ENCODE results near the gene PKD2L1.
A peak's percentile ranks its signal among the peaks of the same experiment; 100 is the strongest.
"Not testable (repeated sequence)": the region's sequence is repeated elsewhere in the genome, so short reads cannot be mapped to it uniquely, and the experiment has no call there.

The PKD2L1 gene

DNA sequence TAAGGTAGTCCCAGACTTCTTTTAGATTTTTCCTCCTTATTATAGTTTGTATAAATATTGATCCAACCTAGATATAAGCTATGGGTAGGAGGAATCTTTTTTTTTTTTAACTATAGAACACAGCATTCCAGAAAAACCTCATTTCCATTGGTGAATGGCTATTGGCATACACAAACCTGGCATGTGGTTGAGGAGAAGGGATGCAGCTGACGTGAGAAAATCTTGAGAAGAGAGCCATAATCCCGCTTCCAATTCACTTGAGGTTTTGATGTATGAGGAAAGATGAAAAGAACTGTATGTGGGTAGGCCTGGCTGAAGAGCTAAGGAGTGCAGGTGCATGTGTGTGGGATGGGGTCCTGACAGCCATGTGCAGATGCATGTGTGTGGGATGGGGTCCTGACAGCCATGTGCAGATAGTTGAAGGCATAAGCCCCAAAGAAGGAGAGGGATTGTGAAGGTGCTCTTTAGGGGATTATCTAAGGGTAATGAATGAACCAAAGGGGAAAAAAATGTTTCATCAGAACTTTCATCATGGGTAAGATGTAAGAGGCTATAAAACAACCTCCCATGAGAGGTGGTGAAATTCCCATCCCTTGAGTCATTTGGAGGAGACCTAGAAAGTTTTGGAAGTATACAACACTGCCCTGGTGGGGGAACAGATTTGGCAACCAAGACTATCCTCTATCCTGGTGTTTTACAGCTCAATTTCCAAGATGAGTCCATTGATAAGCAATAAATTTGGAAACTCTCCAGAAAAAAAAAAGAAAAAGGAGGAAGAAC is 3.8 kb upstream of the PKD2L1 start:
- no peak for DNase-seq

DNA sequence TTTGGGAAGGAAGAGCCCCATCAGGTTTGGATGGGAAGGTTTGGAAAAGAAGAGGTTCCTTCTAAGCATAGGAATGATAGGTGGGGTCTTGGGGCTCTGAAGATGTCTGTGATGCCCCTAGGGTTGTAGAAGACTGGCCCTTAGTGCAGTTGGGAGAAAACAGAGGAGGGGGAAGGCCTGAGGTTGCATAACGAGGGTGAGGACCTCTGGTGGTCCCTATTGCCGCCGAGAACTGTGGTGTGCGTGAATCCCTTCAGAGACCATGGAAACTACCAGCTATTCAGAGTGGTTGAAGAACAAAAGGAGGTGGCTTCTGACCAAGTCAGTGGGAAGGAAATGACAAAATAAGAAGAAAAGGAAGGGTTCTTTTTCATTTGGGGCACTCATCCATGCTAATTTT is 3.1 kb upstream of the PKD2L1 start:
- no peak for DNase-seq

DNA sequence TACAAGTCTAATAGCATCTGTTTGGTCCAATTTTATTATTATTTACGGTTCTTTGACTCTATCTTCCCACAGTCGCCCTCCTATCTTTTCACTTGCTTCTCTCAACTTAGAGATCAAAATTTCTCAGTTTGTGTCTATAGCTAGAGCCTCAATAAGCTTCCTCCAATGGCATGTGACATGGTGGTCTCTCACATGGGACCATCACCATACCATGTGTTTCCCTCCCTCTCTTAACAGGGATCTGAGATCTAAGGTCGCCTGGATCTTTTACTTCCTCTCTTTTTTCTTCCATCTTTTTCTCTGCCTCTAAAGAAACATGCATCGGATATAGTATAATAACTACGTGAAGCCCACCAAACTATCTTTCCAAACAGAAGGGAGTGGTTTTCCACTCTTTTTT is 1.8 kb downstream of the PKD2L1 start:
- DNase-seq, result no peak

DNA sequence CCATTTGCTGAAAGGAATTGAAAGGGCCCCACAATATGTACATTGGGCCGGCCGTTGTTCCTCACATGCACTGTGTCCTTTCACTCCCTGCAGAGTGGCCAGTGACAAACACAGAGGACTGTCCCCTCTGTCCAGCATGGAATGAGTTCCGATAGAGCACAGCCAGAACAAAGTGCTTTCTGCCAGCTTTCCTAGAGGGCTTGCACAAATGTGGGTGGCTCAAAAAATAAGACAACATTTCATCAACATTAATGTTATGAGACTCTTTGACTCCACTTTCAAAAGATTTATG is 2.4 kb downstream of the PKD2L1 start:
- no peak for DNase-seq

DNA sequence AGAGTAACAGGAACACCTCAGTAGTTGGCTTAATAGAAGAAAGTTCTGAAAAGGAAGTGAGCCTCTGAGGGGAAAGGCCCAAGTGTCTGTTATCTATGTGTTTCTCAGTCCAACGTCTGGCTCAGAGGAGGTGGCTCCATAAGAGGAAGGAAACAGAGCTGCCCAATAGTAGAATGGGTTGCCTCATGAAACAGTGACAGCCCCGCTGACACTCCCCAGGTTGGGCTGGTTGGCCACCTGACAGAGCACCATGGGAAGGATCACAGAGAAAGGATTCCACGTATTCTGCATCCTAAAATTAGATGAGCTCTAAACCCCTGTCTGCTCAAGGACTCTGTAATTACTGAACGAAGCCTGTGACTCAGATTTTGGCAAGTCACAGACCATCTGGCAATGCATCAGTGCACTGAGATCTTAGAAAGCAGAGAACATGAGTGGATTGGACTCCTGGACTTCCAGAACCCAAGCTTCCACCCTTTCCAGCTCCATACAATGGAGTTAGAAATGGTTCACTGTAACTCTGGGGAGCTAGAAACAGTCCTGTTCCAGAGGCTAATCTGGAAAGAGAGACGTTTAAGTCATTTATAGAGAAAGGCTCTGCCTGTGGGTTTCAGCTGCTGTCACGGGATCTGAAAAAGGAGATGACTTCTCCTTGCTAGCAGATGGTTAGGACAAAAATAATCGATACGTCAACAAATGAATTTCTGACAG is 2.9 kb downstream of the PKD2L1 start:
- DNase-seq, result no peak

DNA sequence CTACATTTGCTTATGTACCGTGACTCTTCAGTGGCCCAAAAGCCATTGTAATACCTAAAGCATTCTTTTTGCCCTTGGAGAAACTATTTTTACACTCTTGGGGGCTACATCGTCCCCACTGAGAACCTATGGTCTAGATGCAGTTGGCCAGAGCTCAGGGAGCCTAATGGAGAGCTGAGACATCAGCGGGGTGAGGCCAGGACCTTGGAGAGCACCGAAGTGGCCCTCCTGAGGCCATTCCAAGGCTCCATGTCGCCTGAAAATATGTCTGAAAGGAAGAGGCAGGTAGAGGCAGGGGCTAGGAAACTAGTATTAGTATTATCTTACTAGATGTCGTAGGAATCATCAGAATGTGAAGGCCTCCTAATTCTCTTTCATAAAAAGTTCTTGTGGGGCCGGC is 4.9 kb downstream of the PKD2L1 start:
- no peak for DNase-seq

DNA sequence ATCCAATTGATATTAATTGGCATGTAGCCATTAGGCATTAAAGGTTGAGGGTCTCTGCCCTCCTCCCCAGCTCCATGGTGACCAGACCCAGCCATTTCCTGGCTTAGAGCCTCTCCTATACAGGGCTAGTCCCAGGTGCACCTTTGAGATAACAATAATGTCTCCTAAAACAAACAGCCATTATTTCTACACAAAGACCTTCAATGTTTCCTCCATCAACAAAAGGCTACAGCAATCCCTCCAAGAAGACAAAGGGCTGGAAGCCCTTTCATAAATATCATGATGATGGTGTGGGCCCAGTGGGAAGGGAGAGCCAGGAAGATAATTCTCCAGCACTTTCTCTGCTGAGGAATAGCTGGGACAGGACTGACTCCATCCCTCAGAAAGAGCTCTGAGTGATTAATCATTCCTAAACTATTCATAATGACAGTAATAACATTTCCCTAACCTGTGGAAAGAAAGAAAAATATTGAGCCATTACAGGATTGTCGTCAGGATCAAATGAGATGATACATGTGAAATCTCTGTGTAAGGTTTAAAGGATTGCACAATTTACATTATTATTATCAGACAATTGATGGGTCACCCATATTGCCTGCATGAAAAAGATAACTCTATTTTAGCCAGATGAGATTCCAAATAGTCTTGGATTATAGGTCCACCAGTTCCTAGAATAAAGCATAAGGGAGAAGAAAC is 10.2 kb downstream of the PKD2L1 start:
- no peak for DNase-seq

DNA sequence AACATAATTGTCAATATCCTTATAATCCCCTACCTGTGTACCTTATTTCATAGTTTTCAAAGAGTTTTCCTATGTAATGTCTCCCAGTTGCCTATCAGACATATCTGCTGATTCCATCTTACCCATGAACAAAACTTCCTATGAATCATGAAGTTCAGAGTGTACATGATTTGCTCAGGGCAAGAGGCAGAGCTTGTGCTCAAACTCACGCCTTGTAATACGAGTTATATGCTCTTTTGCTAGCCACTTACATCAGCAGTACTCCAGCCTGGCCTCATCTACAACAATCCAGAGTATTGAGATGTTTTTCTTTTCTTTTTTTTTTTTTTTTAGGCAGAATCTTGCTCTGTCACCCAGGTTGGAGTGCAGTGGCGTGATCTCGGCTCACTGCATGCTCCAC is 11.8 kb downstream of the PKD2L1 start:
- DNase-seq, result no peak

DNA sequence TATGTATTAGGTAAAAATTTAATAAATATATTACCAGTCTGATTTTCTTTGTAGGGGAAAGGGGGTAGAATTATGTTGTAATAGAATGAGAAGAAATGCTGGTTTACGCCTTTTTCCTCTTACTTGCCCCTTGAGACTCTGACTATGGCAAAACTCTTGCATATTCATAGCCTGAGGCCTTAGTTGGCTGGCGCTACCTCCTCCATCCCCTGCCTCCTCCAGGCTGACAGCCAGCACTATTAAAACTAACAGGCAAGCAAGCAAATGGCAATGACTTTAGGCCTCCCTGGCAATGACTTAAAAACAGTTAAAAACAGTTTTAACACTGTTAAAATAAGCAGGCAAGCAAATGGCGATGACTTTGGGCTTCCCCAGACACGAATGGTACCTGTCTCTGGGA is 14.4 kb downstream of the PKD2L1 start:
- DNase-seq, result no peak

DNA sequence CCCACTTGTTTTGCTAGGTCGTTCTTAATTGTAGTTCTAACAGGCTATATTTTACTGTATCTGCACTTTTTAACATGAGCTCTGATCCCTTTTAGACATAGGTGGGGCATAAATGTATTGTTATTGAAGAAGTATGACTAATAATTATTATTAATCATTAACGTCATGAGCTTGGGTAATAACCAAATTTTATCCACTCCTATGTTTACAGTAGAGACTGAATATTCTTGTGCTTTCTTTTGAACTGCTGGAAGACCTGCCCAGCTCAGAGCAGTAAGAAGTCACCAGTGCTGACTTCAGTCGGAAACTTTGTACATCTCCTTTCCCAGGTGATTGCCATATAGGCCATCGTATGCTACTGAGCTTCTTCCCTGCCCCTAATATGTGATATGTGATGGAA is 18.7 kb downstream of the PKD2L1 start:
- no peak for DNase-seq

DNA sequence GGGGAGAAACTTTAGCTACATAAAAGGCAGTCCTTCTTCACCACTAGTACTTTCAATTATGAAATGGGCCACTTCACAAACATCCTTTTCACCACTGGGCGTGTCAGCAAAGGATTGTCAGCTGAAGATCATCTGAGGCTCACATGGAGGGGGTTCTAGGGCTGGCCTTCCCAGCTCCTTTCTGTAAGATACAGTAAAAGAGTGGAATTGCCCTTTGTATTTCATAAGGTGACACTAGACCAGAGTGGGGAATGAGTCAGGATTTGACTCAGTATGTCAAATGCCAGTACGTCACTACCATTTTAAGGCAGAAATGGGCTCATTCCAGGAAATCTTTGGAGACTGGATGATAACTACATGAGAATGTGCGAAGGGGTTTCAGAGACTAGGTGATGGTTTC is 22.3 kb downstream of the PKD2L1 start:
- DNase-seq, result no peak

DNA sequence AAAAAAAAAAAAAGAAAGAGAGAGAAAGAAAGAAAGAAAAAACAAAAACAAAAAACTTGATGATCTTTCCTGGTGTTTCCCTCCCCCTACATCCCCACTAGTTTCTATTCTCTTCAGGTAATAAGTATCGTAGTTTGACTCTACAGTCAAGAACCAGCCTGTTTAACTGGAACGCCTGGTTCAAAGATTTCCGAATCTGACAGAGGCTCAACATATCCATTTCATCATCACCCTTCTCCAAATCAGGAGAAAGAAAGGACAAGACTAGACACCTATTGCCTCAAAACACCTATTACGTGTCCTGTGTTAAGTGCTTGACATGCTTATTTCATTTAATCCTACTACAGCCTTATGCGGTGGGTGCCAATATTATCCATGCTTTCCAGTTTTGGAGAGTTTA is 23.2 kb downstream of the PKD2L1 start:
- no peak for DNase-seq

DNA sequence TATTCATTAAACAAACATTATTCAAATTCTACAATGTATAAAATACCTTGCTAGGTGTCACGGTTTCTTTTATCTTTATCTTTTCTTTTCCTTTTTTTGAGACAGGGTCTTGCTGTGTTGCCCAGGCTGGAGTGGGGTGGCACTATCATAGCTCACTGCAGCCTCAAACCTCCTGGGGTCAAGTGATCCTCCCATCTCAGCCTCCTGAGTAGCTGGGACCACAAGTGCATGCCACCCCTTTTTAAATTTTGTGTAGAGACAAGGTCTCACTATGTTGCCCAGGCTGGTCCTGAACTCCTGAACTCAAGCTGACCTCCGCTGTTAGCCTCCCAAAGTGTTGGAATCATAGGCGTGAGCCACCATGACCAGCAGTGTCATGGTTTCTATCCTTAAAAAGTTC is 25.6 kb downstream of the PKD2L1 start:
- no peak for DNase-seq

DNA sequence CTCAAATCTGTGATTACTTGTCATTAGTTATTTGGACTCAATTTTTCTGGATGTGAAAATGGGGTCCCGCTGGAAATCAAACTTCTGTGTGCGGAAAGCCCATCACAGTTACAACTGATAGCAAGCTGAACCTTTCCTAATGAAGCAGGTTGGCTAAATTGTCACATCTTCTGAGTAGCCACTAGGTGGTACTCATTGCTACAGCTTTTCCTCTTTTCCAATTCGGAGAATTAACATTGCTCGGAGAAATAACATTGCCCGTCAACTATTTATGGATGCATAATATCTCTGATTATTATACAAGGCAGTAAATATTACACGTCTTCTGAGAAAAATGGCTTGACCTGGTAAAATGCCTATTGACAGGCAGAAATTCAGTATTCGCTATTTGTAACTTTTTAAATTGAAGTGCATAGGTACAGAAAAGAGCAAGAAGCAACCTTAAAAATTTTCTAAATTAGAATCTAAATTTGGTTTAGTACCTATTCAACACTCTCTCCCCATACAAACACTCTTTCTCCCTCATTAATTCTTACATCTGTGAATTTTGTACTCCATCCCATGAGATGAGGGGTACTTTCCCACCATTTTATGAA is 26.2 kb downstream of the PKD2L1 start:
- no peak for DNase-seq

DNA sequence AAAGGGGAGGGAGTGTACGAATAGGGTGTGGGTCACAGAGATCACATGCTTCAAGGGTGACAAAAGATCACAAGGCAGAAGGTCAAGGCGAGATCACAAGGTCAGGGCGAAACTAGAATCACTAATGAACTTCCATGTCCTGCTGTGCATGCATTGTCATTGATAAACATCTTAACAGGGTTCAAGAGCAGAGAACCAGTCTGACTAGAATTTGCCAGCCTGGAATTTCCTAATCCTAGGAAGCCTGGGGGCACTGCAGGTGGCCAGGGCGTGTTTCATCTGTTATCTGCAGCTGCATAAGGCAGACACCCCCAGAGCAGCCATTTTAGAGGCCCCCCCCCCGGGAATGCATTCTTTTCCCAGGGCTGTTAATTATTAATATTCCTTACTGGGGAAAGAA is 28.9 kb downstream of the PKD2L1 start:
- DNase-seq, result not testable (repeated sequence)

DNA sequence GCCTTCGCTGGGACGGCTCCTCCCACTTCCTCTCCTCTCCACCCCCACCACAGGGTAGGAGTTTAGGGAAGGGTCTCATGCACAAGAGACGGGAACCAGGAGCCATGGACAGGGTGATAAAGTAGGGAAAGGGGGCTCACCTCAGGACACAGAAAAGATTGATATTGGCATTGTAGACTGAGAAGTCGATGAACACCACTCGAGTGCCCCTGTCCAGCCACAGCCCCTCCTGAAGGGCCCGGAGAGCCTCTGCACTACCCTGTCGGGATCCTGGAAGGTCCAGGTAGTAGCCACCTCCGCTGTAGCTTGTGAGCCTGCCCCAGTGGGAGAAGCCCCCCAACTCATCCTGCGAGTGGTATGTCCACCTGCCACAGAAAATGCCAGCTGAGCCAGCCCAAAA is 32.8 kb downstream of the PKD2L1 start:
- DNase-seq, result no peak

DNA sequence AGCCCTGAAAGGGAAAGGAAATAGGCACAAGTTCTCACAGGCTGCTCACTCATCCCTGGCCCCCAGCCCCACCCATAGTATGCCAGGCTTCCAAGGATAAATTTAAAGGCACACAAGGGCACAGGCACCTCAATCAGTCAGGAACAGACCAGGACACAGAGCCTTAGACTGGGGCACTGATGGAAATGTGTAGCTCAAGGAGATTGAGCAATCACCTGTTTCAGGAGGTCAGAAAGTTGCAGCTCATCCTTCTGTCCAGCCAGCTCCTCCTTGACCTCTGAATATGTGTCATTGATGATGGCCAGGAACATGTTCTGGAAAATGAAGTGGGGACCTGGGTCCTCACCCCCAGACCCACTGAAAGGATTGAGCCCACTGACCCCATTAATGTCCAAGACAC is 37.0 kb downstream of the PKD2L1 start:
- no peak for DNase-seq

DNA sequence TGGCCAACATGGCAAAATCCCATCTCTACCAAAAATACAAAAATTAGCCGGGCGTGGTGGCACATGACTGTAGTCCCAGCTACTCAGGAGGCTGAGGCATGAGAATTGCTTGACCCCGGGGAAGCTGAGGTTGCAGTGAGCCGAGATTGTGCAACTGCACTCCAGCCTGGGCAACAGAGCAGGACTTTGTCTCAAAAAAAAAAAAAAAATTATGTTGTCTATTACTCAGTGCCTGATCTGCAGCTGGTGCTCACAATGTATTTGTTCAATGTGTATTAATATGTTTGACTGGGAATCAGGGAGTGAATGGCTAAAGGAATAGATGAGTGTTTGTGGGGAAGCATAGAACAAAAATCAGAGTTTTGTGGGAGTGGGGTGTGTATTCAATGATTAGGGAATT is 37.7 kb downstream of the PKD2L1 start:
- DNase-seq, result not testable (repeated sequence)

DNA sequence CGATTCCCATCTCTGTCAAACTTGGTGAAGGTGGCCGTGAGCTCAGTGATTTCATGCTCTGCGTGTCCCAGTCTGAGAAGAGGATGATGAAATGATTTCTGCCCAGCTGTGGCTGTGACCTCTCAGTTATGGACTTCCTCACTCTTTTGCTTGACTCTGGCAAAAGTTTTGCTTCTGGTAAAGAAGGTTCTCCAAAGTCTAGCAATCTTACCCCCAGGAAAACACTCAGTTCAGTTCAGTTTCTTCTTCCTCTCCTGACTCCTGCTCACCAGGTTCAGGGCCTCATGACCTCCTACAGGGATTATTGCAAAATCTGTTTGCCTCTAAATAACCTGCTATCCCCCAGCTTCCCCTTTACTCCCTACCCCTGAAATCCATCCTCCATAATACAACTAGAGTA is 38.7 kb downstream of the PKD2L1 start:
- DNase-seq, result no peak

DNA sequence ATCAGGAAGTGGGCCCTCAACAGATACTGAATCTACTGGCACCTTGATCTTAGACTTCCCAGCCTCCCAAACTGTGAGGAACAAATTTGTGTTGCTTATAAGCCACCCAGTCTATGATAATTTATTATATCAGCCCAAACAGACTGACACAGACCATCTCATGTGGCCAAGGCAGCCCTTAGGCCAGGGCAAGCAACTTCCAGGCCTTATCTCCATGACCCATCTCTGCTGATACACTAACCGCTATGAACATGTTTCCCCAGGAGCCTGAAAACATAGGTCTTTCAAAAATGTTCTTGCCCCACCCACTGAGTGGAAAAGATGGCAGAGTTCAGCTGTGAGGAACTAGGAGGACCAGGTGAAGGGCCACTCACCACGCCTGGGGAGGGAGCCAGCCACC is 40.4 kb downstream of the PKD2L1 start:
- DNase-seq, result no peak

DNA sequence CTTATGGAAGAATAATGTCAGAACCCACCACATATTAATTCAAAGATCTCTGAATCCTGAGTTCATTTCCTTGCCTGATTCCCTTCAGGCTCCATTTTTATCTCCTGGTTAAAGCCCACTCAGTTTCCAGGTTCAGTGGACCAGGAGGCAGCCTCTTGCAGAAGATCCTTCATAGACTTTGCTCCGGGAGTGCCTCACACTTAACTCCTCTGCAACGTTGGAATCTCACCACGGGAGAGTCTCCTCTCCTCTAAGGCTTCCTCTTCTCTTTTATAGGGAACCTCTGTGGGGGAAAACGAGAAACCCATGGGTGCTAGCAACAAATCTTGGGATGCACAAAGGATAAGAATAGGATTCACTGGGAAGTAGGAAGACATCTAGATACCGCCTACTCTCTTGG is 41.8 kb downstream of the PKD2L1 start:
- no peak for DNase-seq

DNA sequence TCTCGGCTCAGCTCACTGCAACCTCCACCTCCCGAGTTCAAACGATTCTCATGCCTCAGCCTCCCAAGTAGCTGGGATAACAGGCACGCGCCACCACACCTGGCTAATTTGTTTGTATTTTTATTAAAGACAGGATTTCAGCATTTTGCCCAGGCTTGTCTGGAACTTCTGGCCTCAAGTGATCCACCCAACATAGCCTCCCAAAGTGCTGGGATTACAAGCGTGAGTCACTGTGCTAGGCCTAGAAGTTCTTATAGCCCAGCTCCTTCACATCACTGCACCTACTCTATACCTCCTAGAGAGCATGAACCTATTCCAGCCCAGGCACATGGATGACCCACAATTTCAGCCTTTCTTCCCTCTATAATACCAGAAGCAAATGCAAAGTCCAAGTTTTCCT is 42.3 kb downstream of the PKD2L1 start:
- no peak for DNase-seq

DNA sequence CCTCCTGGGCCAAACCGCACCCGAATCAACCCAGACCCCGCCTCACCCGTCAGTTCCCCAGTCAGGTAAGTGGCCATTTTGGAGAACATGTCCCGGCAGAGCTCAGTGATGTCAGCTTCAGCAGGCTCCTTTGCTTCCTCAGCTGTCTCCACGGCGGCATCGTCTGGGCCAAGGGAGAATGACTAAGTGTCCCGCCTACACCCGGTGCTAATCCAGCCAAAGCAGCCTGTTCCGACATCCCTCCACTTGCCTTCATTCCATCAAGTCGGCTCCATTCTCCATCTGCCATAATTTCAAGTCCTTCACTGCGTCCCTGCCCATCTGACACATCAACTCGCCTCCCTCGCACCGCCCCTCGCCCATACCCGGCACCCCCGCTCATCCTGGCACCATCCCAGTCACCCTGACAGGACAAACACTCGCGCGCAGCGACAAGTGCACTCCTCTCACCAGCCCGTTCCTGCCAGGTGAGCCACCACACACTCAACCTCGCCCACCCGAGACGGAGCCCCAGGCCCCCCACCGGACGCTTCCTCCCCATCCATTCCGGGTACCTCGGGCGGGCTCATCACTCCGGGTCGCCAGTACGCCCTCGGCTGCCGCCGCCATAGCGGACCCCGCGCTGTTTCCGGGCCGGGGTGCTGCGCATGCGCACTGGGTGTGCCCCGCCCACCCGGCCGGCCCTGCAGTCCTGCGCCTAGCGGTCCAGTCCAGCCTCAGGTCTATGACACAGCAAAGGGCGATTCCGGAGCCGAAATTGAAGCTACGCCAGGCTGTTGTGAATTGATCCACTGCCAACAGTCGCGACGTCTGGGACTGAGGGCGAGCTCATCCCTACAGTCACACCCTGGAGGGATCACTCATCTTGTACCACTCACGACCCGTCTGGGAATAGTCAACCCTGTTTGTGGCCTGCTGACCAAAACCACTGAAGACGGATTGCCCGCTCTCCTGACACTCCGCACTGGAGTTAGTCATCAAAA is 43.7 kb downstream of the PKD2L1 start, which contains the start of gene BLOC1S2:
Gene BLOC1S2, minus strand, starts transcription at position 630 of the 983 bp plus-strand sequence. Its CDS starts 21 bp downstream, at position 609.
- DNase-seq, result peak; percentile 83

All from central memory CD4-positive, alpha-beta T cell (primary cell).